ENCODE measurements around the gene SUMO3.
A peak's percentile ranks its signal among the peaks of the same experiment; 100 is the strongest.

SUMO3 gene

DNA sequence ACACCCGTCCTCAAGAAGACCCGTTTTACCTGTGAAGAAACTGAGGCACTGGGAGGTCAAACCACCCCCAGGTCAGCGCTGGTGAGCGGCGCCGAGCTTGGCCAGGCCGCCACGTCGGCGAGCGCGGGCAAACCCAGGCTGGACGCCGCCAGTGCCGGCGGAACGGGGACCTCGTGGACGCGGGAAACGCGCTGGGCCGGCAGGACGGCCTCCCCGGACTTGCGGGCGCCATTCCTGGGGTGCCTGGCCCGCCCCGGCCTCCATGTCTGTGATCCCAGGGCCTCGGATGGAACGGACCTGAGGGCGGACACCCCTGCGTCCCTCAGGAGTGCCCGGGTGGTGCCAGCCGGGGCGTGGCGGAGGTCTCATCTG is 764 bp upstream of the SUMO3 start:
- Histone ChIP-seq H3K27ac (replicated peaks) (peak overlapping the region; percentile 89), H3K27me3 (ENCODE audit: insufficient read depth, poor library complexity, severe bottlenecking) (no peaks in the 10 kb centered on the region), H3K4me3 (replicated peaks; ENCODE audit: insufficient read depth, low read length) (peak overlapping the region; percentile 48)
- no peak for DNase-seq (ENCODE audit: low read depth in 1 of 2, low spot score in 1 of 2)
- TF ChIP-seq, protein P1, sequence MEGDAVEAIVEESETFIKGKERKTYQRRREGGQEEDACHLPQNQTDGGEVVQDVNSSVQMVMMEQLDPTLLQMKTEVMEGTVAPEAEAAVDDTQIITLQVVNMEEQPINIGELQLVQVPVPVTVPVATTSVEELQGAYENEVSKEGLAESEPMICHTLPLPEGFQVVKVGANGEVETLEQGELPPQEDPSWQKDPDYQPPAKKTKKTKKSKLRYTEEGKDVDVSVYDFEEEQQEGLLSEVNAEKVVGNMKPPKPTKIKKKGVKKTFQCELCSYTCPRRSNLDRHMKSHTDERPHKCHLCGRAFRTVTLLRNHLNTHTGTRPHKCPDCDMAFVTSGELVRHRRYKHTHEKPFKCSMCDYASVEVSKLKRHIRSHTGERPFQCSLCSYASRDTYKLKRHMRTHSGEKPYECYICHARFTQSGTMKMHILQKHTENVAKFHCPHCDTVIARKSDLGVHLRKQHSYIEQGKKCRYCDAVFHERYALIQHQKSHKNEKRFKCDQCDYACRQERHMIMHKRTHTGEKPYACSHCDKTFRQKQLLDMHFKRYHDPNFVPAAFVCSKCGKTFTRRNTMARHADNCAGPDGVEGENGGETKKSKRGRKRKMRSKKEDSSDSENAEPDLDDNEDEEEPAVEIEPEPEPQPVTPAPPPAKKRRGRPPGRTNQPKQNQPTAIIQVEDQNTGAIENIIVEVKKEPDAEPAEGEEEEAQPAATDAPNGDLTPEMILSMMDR (IDR thresholded peaks at IDR 0.05; ENCODE audit: insufficient read depth, low read length), result no peak
- TF ChIP-seq, protein P2, sequence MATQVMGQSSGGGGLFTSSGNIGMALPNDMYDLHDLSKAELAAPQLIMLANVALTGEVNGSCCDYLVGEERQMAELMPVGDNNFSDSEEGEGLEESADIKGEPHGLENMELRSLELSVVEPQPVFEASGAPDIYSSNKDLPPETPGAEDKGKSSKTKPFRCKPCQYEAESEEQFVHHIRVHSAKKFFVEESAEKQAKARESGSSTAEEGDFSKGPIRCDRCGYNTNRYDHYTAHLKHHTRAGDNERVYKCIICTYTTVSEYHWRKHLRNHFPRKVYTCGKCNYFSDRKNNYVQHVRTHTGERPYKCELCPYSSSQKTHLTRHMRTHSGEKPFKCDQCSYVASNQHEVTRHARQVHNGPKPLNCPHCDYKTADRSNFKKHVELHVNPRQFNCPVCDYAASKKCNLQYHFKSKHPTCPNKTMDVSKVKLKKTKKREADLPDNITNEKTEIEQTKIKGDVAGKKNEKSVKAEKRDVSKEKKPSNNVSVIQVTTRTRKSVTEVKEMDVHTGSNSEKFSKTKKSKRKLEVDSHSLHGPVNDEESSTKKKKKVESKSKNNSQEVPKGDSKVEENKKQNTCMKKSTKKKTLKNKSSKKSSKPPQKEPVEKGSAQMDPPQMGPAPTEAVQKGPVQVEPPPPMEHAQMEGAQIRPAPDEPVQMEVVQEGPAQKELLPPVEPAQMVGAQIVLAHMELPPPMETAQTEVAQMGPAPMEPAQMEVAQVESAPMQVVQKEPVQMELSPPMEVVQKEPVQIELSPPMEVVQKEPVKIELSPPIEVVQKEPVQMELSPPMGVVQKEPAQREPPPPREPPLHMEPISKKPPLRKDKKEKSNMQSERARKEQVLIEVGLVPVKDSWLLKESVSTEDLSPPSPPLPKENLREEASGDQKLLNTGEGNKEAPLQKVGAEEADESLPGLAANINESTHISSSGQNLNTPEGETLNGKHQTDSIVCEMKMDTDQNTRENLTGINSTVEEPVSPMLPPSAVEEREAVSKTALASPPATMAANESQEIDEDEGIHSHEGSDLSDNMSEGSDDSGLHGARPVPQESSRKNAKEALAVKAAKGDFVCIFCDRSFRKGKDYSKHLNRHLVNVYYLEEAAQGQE (IDR thresholded peaks at IDR 0.05; ENCODE audit: insufficient replicate concordance, low read depth), result no peak
- TF ChIP-seq GABPA (IDR thresholded peaks at IDR 0.05; ENCODE audit: low read depth) (no peak), SPI1 (IDR thresholded peaks at IDR 0.05; ENCODE audit: borderline replicate concordance, low read depth) (no peak), POLR2AphosphoS5 (IDR thresholded peaks at IDR 0.05; ENCODE audit: low read depth) (no peak)

DNA sequence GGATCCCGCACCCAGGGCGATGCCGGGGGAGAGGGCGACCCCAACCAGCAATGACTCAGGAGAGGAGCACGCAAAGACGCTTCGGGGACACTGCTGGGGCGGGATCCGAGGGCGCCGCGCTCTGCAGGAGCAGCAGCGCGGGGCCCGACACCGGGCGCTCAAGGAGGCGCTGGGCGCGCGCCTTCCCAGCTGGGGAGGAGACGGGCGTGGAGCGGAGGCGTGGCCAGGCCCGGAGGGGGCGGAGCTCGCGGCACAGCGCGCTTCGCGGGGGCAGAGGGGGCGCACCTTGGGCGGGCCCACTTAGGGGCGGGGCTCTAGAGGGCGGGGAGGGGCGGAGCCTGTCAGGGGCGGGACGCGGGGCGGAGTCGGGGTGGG is 369 bp downstream of the SUMO3 start:
- DNase-seq (ENCODE audit: low read depth in 1 of 2, low spot score in 1 of 2), result peak; percentile 88
- Histone ChIP-seq H3K4me3 (replicated peaks; ENCODE audit: insufficient read depth, low read length) (peak overlapping the region; percentile 83), H3K27ac (replicated peaks) (peak overlapping the region; percentile 52; the same call in 1 of the 2 replicates), H3K27me3 (ENCODE audit: insufficient read depth, poor library complexity, severe bottlenecking) (no peaks in the 10 kb centered on the region)
- TF ChIP-seq, protein P2 (IDR thresholded peaks at IDR 0.05; ENCODE audit: insufficient replicate concordance, low read depth), result no peak
- TF ChIP-seq SPI1 (IDR thresholded peaks at IDR 0.05; ENCODE audit: borderline replicate concordance, low read depth) (no peak), GABPA (IDR thresholded peaks at IDR 0.05; ENCODE audit: low read depth) (no peak), POLR2AphosphoS5 (IDR thresholded peaks at IDR 0.05; ENCODE audit: low read depth) (no peak)
- TF ChIP-seq, protein P1 (IDR thresholded peaks at IDR 0.05; ENCODE audit: insufficient read depth, low read length), result no peak

DNA sequence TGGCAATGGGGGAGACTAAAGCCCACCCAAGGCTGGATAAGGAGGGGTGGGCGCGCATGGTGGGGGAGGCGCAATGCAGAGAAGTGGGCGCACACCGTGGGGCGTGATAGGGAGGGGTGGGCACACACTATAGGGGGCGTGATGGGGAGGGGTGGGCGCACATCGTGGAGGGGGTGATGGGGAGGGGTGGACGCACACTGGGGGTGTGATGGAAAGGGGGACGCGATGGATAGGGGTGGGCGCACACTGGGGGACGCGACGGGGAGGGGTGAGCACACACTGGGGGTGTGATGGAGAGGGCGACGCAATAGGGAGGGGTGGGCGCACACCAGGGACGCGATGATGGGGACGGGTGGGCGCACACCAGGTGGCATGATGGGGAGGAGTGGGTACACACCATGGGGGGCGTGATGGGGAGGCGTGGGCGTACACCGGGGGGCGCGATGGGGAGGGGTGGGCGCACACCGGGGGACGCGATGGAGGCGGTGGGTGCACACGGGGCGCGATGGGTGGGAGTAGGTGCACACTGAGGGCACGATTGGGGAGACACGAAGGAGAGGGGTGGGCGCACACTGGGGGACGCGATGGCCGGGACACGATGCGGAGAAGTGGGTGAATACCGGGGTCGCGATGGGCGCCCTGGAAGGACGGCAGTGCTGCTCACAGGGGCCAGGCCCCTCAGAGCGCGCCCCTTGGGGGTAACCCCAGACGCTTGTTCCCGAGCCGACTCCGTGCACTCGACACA is 929 bp downstream of the SUMO3 start:
- DNase-seq (ENCODE audit: low read depth in 1 of 2, low spot score in 1 of 2), result no peak
- no peak for TF ChIP-seq POLR2AphosphoS5 (IDR thresholded peaks at IDR 0.05; ENCODE audit: low read depth)
- TF ChIP-seq SPI1 (IDR thresholded peaks at IDR 0.05; ENCODE audit: borderline replicate concordance, low read depth), result no peak
- no peaks in the 10 kb centered on the region for H3K27me3 ChIP-seq (ENCODE audit: insufficient read depth, poor library complexity, severe bottlenecking)
- peak overlapping the region; percentile 52; the same call in 1 of the 2 replicates for H3K27ac ChIP-seq (replicated peaks)
- peak overlapping the region; percentile 83 for H3K4me3 ChIP-seq (replicated peaks; ENCODE audit: insufficient read depth, low read length)

DNA sequence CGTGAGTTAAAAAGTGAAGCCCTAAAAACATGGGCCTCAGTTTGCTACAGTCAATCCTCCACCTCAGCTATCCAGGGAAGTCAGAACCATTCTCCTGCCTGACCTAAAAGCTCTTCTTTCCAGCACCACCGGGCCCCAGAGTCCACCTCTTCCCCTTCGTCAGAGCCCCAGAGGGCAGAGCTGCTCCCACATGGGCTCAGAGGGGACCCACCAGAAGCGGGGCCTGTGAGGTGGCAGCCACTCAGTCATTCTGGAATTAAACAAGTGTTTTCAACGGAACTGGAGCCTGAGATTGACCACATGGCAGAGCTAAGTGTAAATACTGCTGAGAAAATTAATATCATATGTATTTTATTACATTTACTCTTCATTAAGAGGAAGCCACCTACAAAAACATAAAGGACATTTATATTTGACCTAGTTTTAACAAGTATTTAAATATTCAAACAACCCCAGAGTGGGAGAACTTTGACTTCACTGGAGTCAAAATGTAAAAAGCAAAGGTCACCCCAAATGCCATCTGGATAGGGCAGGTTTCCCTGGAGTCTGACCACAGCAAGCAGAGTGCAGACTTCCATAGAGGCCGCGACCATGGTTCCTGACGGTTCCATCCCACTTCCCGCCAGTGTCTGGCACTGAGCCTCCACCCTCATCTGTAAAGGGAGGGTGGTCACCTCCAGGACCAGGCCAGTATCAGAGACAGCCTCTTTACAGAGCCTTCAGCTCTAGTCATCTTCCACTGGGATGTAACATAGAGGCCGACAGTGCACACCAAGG is 1.8 kb downstream of the SUMO3 start:
- no peak for DNase-seq (ENCODE audit: low read depth in 1 of 2, low spot score in 1 of 2)
- no peaks in the 10 kb centered on the region for H3K27me3 ChIP-seq (ENCODE audit: insufficient read depth, poor library complexity, severe bottlenecking)
- H3K27ac ChIP-seq (replicated peaks), result no peak overlapping the region
- TF ChIP-seq POLR2AphosphoS5 (IDR thresholded peaks at IDR 0.05; ENCODE audit: low read depth), result no peak
- no peak for TF ChIP-seq SPI1 (IDR thresholded peaks at IDR 0.05; ENCODE audit: borderline replicate concordance, low read depth)
- TF ChIP-seq, protein P2 (IDR thresholded peaks at IDR 0.05; ENCODE audit: insufficient replicate concordance, low read depth), result no peak
- TF ChIP-seq, protein P1 (IDR thresholded peaks at IDR 0.05; ENCODE audit: insufficient read depth, low read length), result no peak
- TF ChIP-seq GABPA (IDR thresholded peaks at IDR 0.05; ENCODE audit: low read depth), result no peak
- no peak overlapping the region for H3K4me3 ChIP-seq (replicated peaks; ENCODE audit: insufficient read depth, low read length)

Measured in HL-60 (cell line).